NB4 (cell line): Measurements from ENCODE around the gene LRMDA.

Experiments
- DNase-seq: peaks from one replicate; pipeline ENCODE4 v3.0.0; 2010; ENCODE audit warnings: low read depth
- H3K4me3 ChIP-seq: one replicate; pipeline ENCODE4 v1.5.1; 2011; ENCODE audit warnings: mild to moderate bottlenecking, low read depth, low read length, moderate library complexity
- MYC ChIP-seq: IDR thresholded peaks from 2 replicates; pipeline ENCODE4 v1.6.1; 2011; ENCODE audit warnings: low read depth, low read length
- POLR2A ChIP-seq: IDR thresholded peaks from 2 replicates; pipeline ENCODE4 v1.6.1; 2011; ENCODE audit warnings: mild to moderate bottlenecking; ENCODE audit not compliant: insufficient read length; ENCODE audit errors: extremely low read depth
- TF ChIP-seq, protein P1 (sequence below): IDR thresholded peaks from one replicate; pipeline ENCODE4 v1.5.1; 2012; ENCODE audit warnings: low read depth, low read length
- TF ChIP-seq, protein P2 (sequence below): IDR thresholded peaks from 2 replicates; pipeline ENCODE4 v1.6.1; 2011; ENCODE audit warnings: low read depth, low read length

LRMDA gene

DNA sequence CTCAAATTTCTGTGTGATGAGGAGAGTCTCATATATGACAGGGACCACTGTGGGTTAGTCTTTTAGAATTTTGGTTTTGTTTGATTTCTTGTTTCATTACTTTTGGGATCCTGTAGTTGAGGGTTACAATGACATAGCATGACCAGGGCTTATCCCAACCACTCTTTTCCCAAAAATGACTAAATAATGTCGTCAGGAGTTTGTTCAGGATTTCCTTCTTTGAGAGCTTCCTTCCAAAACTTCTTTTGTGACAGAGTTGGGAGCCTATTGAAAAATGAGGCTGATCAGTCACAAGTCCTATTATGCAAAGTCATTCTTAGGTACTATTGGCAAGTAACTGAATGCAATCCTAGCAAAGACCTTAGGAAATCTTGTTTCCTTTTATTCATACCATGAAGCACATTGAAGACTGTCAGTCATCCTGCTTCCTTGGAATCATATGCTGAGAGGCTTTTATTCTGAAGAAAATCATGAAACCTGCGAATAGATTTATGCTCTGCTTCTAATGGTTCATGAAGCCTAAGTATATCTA lies 498.3 kb downstream of the LRMDA start:
- TF ChIP-seq MYC = no peak
- TF ChIP-seq, protein P1, sequence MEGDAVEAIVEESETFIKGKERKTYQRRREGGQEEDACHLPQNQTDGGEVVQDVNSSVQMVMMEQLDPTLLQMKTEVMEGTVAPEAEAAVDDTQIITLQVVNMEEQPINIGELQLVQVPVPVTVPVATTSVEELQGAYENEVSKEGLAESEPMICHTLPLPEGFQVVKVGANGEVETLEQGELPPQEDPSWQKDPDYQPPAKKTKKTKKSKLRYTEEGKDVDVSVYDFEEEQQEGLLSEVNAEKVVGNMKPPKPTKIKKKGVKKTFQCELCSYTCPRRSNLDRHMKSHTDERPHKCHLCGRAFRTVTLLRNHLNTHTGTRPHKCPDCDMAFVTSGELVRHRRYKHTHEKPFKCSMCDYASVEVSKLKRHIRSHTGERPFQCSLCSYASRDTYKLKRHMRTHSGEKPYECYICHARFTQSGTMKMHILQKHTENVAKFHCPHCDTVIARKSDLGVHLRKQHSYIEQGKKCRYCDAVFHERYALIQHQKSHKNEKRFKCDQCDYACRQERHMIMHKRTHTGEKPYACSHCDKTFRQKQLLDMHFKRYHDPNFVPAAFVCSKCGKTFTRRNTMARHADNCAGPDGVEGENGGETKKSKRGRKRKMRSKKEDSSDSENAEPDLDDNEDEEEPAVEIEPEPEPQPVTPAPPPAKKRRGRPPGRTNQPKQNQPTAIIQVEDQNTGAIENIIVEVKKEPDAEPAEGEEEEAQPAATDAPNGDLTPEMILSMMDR = no peak
- TF ChIP-seq, protein P2, sequence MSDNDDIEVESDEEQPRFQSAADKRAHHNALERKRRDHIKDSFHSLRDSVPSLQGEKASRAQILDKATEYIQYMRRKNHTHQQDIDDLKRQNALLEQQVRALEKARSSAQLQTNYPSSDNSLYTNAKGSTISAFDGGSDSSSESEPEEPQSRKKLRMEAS = no peak
- no peak for TF ChIP-seq POLR2A
- DNase-seq = no peak
- H3K4me3 ChIP-seq = no peak overlapping the region

- TF ChIP-seq, protein P1 = no peak
- peak; percentile 47 for TF ChIP-seq MYC
- TF ChIP-seq, protein P2 = peak; percentile 73
- DNase-seq = peak; percentile 65
- H3K4me3 ChIP-seq = no peak overlapping the region
Observed at GRCh38 chr10:75932921-75933320, 501.5 kb downstream of the LRMDA start.

DNA sequence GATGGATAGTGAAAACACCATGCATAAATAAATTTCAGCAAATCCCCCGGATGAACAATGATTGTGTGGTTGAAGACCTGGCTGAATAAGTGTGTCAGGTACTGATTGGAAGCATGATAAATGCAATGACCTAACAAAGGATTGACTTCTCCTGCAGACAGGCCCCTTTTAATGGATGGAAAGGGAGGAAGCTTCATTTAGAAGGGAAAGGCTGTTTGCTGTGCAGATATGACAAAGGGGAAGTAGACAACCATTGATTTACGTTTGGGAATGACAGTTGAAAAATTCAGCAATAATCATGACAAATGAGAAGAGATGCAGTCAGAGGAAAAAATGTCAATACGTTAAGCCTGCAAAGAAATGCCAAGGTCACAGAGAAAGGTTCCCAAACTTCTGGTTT lies 503.8 kb downstream of the LRMDA start:
- TF ChIP-seq POLR2A (no peak), MYC (no peak)
- TF ChIP-seq, protein P2 = no peak
- TF ChIP-seq, protein P1 = no peak
- DNase-seq = peak; percentile 27
- H3K4me3 ChIP-seq = no peak overlapping the region

- H3K4me3 ChIP-seq = no peak overlapping the region
- TF ChIP-seq POLR2A (no peak), MYC (no peak)
- TF ChIP-seq, protein P1 = no peak
- TF ChIP-seq, protein P2 = no peak
- DNase-seq = no peak
Observed at GRCh38 chr10:75935650-75936400, 504.4 kb downstream of the LRMDA start.

GRCh38 chr10:75936841-75937240 lies 505.4 kb downstream of the LRMDA start:
- TF ChIP-seq, protein P1 = no peak
- TF ChIP-seq MYC (no peak), POLR2A (no peak)
- TF ChIP-seq, protein P2 = no peak
- no peak overlapping the region for H3K4me3 ChIP-seq
- DNase-seq = no peak
